ENCODE results near the gene HELB.
"Not testable (repeated sequence)": the region's sequence is repeated elsewhere in the genome, so short reads cannot be mapped to it uniquely, and the experiment has no call there.

Gene HELB

GRCh38 chr12:66303316-66303804 lies 1.1 kb downstream of the HELB start:
- not testable (repeated sequence) for DNase-seq (ENCODE audit: low read depth)

- no peak for DNase-seq (ENCODE audit: low read depth)
Observed at GRCh38 chr12:66304296-66304900, 2.1 kb downstream of the HELB start.

GRCh38 chr12:66309606-66310005 lies 7.3 kb downstream of the HELB start:
- DNase-seq (ENCODE audit: low read depth): no peak

GRCh38 chr12:66312189-66312588 lies 9.9 kb downstream of the HELB start:
- no peak for DNase-seq (ENCODE audit: low read depth)

- DNase-seq (ENCODE audit: low read depth): no peak
Observed at GRCh38 chr12:66314278-66314677, 12.0 kb downstream of the HELB start.

- no peak for DNase-seq (ENCODE audit: low read depth)
Observed at GRCh38 chr12:66319266-66319954, 17.1 kb downstream of the HELB start.

- DNase-seq (ENCODE audit: low read depth): no peak
Observed at GRCh38 chr12:66320996-66321395, 18.7 kb downstream of the HELB start.

- no peak for DNase-seq (ENCODE audit: low read depth)
Observed at GRCh38 chr12:66321435-66321834, 19.1 kb downstream of the HELB start.

GRCh38 chr12:66323017-66323416 lies 20.7 kb downstream of the HELB start:
- no peak for DNase-seq (ENCODE audit: low read depth)

GRCh38 chr12:66329941-66330340 lies 27.6 kb downstream of the HELB start:
- DNase-seq (ENCODE audit: low read depth): no peak

GRCh38 chr12:66331016-66331415 lies 28.7 kb downstream of the HELB start:
- DNase-seq (ENCODE audit: low read depth): no peak

- no peak for DNase-seq (ENCODE audit: low read depth)
Observed at GRCh38 chr12:66331814-66332213, 29.5 kb downstream of the HELB start.

- DNase-seq (ENCODE audit: low read depth): no peak
Observed at GRCh38 chr12:66335746-66336145, 33.5 kb downstream of the HELB start.

GRCh38 chr12:66337381-66338010 lies 35.2 kb downstream of the HELB start:
- DNase-seq (ENCODE audit: low read depth): no peak

- DNase-seq (ENCODE audit: low read depth): no peak
Observed at GRCh38 chr12:66340131-66340530, 37.8 kb downstream of the HELB start.

GRCh38 chr12:66341126-66341525 lies 38.8 kb downstream of the HELB start:
- DNase-seq (ENCODE audit: low read depth): no peak

- no peak for DNase-seq (ENCODE audit: low read depth)
Observed at GRCh38 chr12:66345212-66345611, 42.9 kb downstream of the HELB start.

- no peak for DNase-seq (ENCODE audit: low read depth)
Observed at GRCh38 chr12:66345956-66346355, 43.7 kb downstream of the HELB start.

- DNase-seq (ENCODE audit: low read depth): no peak
Observed at GRCh38 chr12:66351301-66351700, 49.0 kb downstream of the HELB start.

GRCh38 chr12:66352197-66352596 lies 49.9 kb downstream of the HELB start:
- DNase-seq (ENCODE audit: low read depth): no peak

GRCh38 chr12:66352899-66353298 lies 50.6 kb downstream of the HELB start:
- no peak for DNase-seq (ENCODE audit: low read depth)

GRCh38 chr12:66354291-66354690 lies 52.0 kb downstream of the HELB start:
- no peak for DNase-seq (ENCODE audit: low read depth)

GRCh38 chr12:66359300-66359699 lies 57.0 kb downstream of the HELB start:
- DNase-seq (ENCODE audit: low read depth): no peak
